Activated CD4-positive, alpha-beta T cell treated with anti-CD3 and anti-CD28 coated beads for 36 hours (primary cell): ENCODE results near the gene TMC6. TPM values are rescaled to one million over a fixed set of nuclear protein-coding genes. Genes with fewer than 3 reads are reported as not detected.

Experiments used
- ATAC-seq: fragments of 200-7000 bp; cut with Tn5 transposase; one replicate; pipeline ENCODE4 v1.10.0; 2021; ENCODE audit warnings: mild to moderate bottlenecking, moderate library complexity
- CTCF ChIA-PET: fragments of 350-600 bp; sonication (Branson Sonifier 250); formaldehyde crosslinking; loops from one replicate; lab custom pipeline; 2021; ENCODE audit warnings: antibody characterized with exemption; lab: Charles Lee
- POLR2A ChIA-PET: fragments of 350-600 bp; sonication (Branson Sonifier 250); formaldehyde crosslinking; loops from one replicate; lab custom pipeline; 2021; ENCODE audit warnings: antibody characterized with exemption, inconsistent platforms; lab: Charles Lee
- DNase-seq: peaks from one replicate; pipeline ENCODE4 v3.0.0-alpha.2; 2020
- H3K27ac Mint-ChIP-seq: one replicate; pipeline ENCODE4 v1.8.0; 2021; ENCODE audit warnings: mixed read lengths
- H3K27me3 Mint-ChIP-seq: one replicate; pipeline ENCODE4 v1.8.0; 2021; ENCODE audit warnings: mixed read lengths
- H3K36me3 Mint-ChIP-seq: one replicate; pipeline ENCODE4 v1.8.0; 2021; ENCODE audit warnings: low read depth, mixed read lengths
- H3K4me1 Mint-ChIP-seq: one replicate; pipeline ENCODE4 v1.8.0; 2021; ENCODE audit warnings: mixed read lengths
- H3K4me3 Mint-ChIP-seq: one replicate; pipeline ENCODE4 v1.8.0; 2021; ENCODE audit warnings: mild to moderate bottlenecking, moderate library complexity, mixed read lengths
- H3K9me3 Mint-ChIP-seq: one replicate; pipeline ENCODE4 v1.8.0; 2021; ENCODE audit warnings: low read depth, mixed read lengths
- intact Hi-C, 2 experiments: fragments of 100-400 bp; cut with DNase I in 1 of 2; cut with micrococcal nuclease in 1 of 2; formaldehyde crosslinking; loops; one replicate each; pipeline versions ENCODE4 v1.14.2 to v1.15.1; 2022 to 2024; cut with DNase I, micrococcal nuclease
- total RNA-seq, 2 experiments: library from RNA; stranded (reverse); gene quantifications; one replicate each; pipeline ENCODE4 v1.2.3, GENCODE V29; 2021

The TMC6 gene
- total RNA-seq, 2 experiments from 2014 or later: 138 to 145 TPM

DNA sequence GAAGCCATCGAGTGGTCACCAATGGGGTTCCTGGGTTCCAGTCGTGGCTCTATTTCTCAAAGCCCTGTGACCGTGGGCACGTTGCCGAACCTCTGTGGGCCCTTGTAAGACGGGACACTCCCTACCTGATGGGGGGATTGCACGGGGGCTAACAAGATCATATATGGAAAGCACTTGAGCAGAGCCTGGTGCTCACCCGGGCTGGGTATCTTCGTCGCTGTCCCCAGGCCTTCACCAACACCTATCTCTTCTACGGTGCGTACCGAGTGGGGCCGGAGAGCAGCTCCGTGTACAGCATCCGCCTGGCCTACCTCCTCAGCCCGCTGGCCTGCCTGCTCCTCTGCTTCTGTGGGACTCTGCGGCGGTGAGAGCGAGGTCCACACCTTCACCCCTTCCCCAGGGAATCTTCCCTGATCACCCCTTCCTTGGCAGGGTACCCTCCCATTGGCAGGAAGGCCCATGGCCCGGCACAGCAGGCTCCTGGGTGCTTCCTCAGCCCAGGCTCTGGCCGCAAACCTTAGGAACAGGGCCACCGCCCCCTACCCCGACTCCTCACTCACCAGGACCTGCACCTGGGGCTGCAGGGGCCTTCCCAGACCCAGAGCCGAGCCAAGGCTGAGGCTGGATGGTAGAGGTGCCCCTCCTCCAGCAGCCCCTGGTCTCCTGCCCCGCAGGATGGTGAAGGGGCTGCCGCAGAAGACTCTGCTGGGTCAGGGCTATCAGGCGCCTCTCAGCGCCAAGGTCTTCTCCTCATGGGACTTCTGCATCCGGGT is 4.8 kb upstream of the TMC6 start:
- Mint-ChIP-seq H3K9me3 (no peaks in the 10 kb centered on the region), H3K4me3 (peak overlapping the region; percentile 94), H3K4me1 (peaks cover 67% of the 10 kb centered on the region), H3K27me3 (no peaks in the 10 kb centered on the region), H3K36me3 (peaks cover 54% of the 10 kb centered on the region), H3K27ac (peak overlapping the region; percentile 73)
- POLR2A ChIA-PET: interaction anchor here (1.6 kb wide), 1 partner anchor 9 kb away, joined by 5 read pairs; no protein-coding TSS in a partner anchor
- ATAC-seq (no peak), DNase-seq (peak; percentile 46)
- intact Hi-C loops: loop anchor here (2.0 to 5.0 kb wide), 3 partner anchors 34 to 647 kb away; partner anchors contain the start of gene SYNGR2 (in 1 of the 2)
- CTCF ChIA-PET: interaction anchor here (0.5 to 5.8 kb wide), 9 partner anchors 8 to 292 kb away, joined by 3 to 42 read pairs (median 4); no protein-coding TSS in a partner anchor

GRCh38 chr17:78132767-78133178 is 4.2 kb upstream of the TMC6 start:
- Mint-ChIP-seq H3K9me3 (no peaks in the 10 kb centered on the region), H3K27me3 (no peaks in the 10 kb centered on the region), H3K4me3 (peak overlapping the region; percentile 94), H3K36me3 (peaks cover 54% of the 10 kb centered on the region), H3K27ac (peak overlapping the region; percentile 67), H3K4me1 (peaks cover 63% of the 10 kb centered on the region)
- ATAC-seq (no peak), DNase-seq (no peak)
- POLR2A ChIA-PET: no interaction called here
- intact Hi-C loops: loop anchor here (1.0 to 5.0 kb wide), 5 partner anchors 8 to 648 kb away; partner anchors contain the start of gene SYNGR2 (in 1 of the 2)
- CTCF ChIA-PET: no interaction called here

DNA sequence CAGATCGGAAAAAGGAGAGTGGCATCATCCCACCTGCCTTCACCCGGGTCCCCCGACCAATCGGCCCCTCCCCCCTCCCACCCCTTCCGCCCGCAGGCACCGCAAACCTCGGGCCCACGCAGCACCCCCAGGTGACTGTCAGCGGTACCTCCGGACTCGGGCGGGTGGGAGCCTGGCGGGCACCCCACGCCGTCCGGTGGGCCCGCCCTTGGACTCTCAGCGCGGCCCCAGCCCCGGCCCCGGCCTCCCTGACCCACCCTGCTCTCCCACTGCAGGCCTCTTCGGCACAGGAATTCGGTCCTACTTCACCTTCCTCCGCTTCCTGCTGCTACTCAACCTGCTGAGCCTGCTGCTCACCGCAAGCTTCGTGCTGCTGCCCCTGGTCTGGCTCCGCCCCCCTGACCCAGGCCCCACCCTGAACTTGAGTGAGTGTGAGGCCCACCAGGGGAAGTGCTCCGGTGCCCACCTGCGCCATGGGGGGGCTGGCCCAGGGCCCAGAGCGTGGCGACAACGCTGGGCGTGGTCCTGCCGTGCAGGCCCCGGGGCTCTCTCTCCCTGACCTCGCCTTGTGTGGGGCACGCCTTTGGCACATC is 3.6 kb upstream of the TMC6 start:
- DNase-seq (peak; percentile 77), ATAC-seq (no peak)
- ChIA-PET CTCF (no interaction called here), POLR2A (no interaction called here)
- Mint-ChIP-seq H3K9me3 (no peaks in the 10 kb centered on the region), H3K4me1 (peaks cover 60% of the 10 kb centered on the region), H3K27ac (peak overlapping the region; percentile 67), H3K36me3 (peaks cover 52% of the 10 kb centered on the region), H3K4me3 (peak overlapping the region; percentile 94), H3K27me3 (no peaks in the 10 kb centered on the region)
- intact Hi-C loops: loop anchor here (1.0 to 5.0 kb wide), 5 partner anchors 8 to 649 kb away; partner anchors contain the start of gene SYNGR2 (in 1 of the 2)

DNA sequence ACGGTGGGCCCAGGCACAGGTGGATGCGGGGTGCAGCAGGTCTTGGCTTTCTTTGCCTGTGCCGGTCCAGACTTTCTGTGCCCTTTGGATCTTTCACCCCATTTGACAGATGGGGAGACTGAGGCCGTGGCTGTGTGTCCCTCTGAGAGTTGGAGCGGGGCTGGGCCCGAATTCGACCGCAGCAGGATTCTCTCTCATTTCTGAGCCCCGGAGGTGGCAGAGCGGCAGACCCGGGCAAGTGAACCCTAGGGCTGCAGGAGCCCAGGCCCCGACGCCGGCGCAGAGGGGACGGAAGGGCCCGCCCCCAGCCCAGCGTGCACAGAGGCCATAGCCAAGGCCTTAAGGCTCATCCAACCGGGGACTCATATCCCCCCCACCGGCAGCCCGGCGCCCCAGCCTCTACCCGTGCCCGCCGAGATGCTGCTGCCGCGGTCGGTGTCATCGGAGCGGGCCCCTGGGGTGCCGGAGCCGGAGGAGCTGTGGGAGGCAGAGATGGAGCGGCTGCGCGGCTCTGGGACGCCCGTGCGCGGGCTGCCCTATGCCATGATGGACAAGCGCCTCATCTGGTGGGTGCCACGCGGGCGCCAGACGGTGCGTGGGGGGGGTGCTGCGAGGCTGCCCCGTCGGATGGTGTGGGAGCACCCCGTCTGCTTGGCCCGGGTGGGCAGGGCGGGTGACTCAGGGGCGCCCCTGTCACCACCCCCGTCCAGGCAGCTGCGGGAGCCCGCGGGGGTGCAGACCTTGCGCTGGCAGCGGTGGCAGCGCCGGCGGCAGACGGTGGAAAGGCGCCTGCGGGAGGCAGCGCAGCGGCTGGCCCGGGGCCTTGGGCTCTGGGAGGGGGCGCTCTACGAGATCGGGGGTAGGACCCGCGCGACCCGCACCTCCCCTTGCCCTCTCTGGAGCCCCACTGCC is 2.9 kb upstream of the TMC6 start:
- DNase-seq: peak; percentile 78
- H3K4me1 Mint-ChIP-seq: peaks cover 58% of the 10 kb centered on the region
- peak overlapping the region; percentile 96 for H3K27ac Mint-ChIP-seq
- peak overlapping the region; percentile 94 for H3K4me3 Mint-ChIP-seq
- ATAC-seq: peak; percentile 10
- ChIA-PET POLR2A (no interaction called here), CTCF (interaction anchor here (2.5 kb wide), 1 partner anchor 8 kb away, joined by 13 read pairs; no protein-coding TSS in a partner anchor)
- H3K9me3 Mint-ChIP-seq: no peaks in the 10 kb centered on the region
- intact Hi-C loops: loop anchor here (1.0 to 5.0 kb wide), 6 partner anchors 9 to 649 kb away; partner anchors contain the start of gene SYNGR2 (in 1 of the 2)
- H3K27me3 Mint-ChIP-seq: no peaks in the 10 kb centered on the region
- H3K36me3 Mint-ChIP-seq: peaks cover 49% of the 10 kb centered on the region

GRCh38 chr17:78130437-78131101 is 2.0 kb upstream of the TMC6 start, which contains the start of gene TMC8:
Gene TMC8 (plus strand): TSS chr17:78130771. CDS start chr17:78131589, 818 bp downstream.
- Mint-ChIP-seq H3K27me3 (no peaks in the 10 kb centered on the region), H3K4me1 (peaks cover 57% of the 10 kb centered on the region), H3K4me3 (peak within 1 kb of the TSS; percentile 94), H3K36me3 (peaks cover 44% of the 10 kb centered on the region), H3K27ac (peak within 1 kb of the TSS; percentile 96), H3K9me3 (no peaks in the 10 kb centered on the region)
- POLR2A ChIA-PET: no interaction called here
- CTCF ChIA-PET: interaction anchor here (1.1 to 2.5 kb wide), 3 partner anchors 9 to 46 kb away, joined by 3 to 13 read pairs (median 6); no protein-coding TSS in a partner anchor
- peak; percentile 86 for DNase-seq
- intact Hi-C loops: loop anchor here (1.0 to 5.0 kb wide), 5 partner anchors 9 to 230 kb away; partner anchors contain the start of genes SOCS3 (in 1 of the 2) and SYNGR2 (in 1 of the 2)
- ATAC-seq: peak; percentile 50

GRCh38 chr17:78130090-78130436 is 1.5 kb upstream of the TMC6 start:
- Mint-ChIP-seq H3K4me1 (peaks cover 53% of the 10 kb centered on the region), H3K36me3 (peaks cover 42% of the 10 kb centered on the region), H3K27ac (peak overlapping the region; percentile 96), H3K4me3 (peak overlapping the region; percentile 94), H3K9me3 (no peaks in the 10 kb centered on the region), H3K27me3 (no peaks in the 10 kb centered on the region)
- ATAC-seq: no peak
- DNase-seq: peak; percentile 43
- intact Hi-C loops: loop anchor here (1.0 to 5.0 kb wide), 5 partner anchors 9 to 230 kb away; partner anchors contain the start of genes SOCS3 (in 1 of the 2) and SYNGR2 (in 1 of the 2)
- CTCF ChIA-PET: interaction anchor here (1.1 to 2.5 kb wide), 3 partner anchors 9 to 45 kb away, joined by 3 to 13 read pairs (median 6); no protein-coding TSS in a partner anchor
- POLR2A ChIA-PET: no interaction called here

- peak; percentile 3 for ATAC-seq
- POLR2A ChIA-PET: interaction anchor here (0.7 kb wide), 1 partner anchor 13 kb away, joined by 3 read pairs; no protein-coding TSS in a partner anchor
Observed at GRCh38 chr17:78129351-78130089, 965 bp upstream of the TMC6 start.

GRCh38 chr17:78127888-78128550 is 536 bp downstream of the TMC6 start:
- Mint-ChIP-seq H3K4me1 (peaks cover 52% of the 10 kb centered on the region), H3K27me3 (no peaks in the 10 kb centered on the region), H3K9me3 (no peaks in the 10 kb centered on the region), H3K4me3 (peak overlapping the region; percentile 94), H3K36me3 (peaks cover 40% of the 10 kb centered on the region), H3K27ac (peak overlapping the region; percentile 79)
- intact Hi-C loops: loop anchor here (1.0 to 10.0 kb wide), 5 partner anchors 12 to 673 kb away; partner anchors contain the start of genes SYNGR2 (in 1 of the 2) and TNRC6C (in 1 of the 2)
- peak; percentile 39 for DNase-seq
- ATAC-seq: no peak
- ChIA-PET POLR2A (interaction anchor here (1.2 to 1.4 kb wide), 2 partner anchors 8 to 43 kb away, joined by 3 read pairs; no protein-coding TSS in a partner anchor), CTCF (interaction anchor here (0.9 to 2.5 kb wide), 5 partner anchors 9 to 48 kb away, joined by 3 to 13 read pairs (median 4); no protein-coding TSS in a partner anchor)

More at GRCh38 chr17:78129351-78130089, 965 bp upstream of the TMC6 start:
- peak; percentile 74 for DNase-seq
- H3K9me3 Mint-ChIP-seq: no peaks in the 10 kb centered on the region
- H3K4me1 Mint-ChIP-seq: peaks cover 52% of the 10 kb centered on the region
- CTCF ChIA-PET: interaction anchor here (1.1 to 2.5 kb wide), 3 partner anchors 10 to 45 kb away, joined by 3 to 13 read pairs (median 6); no protein-coding TSS in a partner anchor
- intact Hi-C loops: loop anchor here (1.0 to 10.0 kb wide), 9 partner anchors 8 to 675 kb away; partner anchors contain the start of genes SYNGR2 (in 2 of the 2), AFMID (in 1 of the 2), SOCS3 (in 1 of the 2) and TK1 (in 1 of the 2)
- H3K27ac Mint-ChIP-seq: peak overlapping the region; percentile 96
- peak overlapping the region; percentile 94 for H3K4me3 Mint-ChIP-seq
- peaks cover 40% of the 10 kb centered on the region for H3K36me3 Mint-ChIP-seq
- no peaks in the 10 kb centered on the region for H3K27me3 Mint-ChIP-seq
